Left ventricle myocardium inferior (tissue), 1 donor: ENCODE results near the gene CREB5. TPM values are rescaled to one million over a fixed set of nuclear protein-coding genes. Genes with fewer than 3 reads are reported as not detected.
A peak's percentile ranks its signal among the peaks of the same experiment; 100 is the strongest.

Experiments used
- DNase-seq: peaks from one replicate; pipeline ENCODE4 v3.0.0-alpha.2; 2020
- H3K27ac ChIP-seq: fragments of 200-600 bp; replicated peaks from 2 replicates; pipeline ENCODE4 v1.8.0; 2021
- H3K27me3 ChIP-seq: fragments of 200-600 bp; 2 replicates; pipeline ENCODE4 v1.8.0; 2021; ENCODE audit warnings: low read depth
- H3K36me3 ChIP-seq: fragments of 200-600 bp; 2 replicates; pipeline ENCODE4 v1.8.0; 2021
- H3K4me1 ChIP-seq: fragments of 200-600 bp; 2 replicates; pipeline ENCODE4 v1.8.0; 2021
- H3K4me3 ChIP-seq: fragments of 200-600 bp; 2 replicates; pipeline ENCODE4 v1.8.0; 2021; ENCODE audit warnings: mild to moderate bottlenecking, moderate library complexity
- H3K9me3 ChIP-seq: fragments of 200-600 bp; replicated peaks from 2 replicates; pipeline ENCODE4 v1.8.0; 2021
- CTCF ChIP-seq: fragments of 200-600 bp; IDR thresholded peaks from 2 replicates; pipeline ENCODE4 v1.8.0; 2021; ENCODE audit warnings: antibody characterized with exemption, mild to moderate bottlenecking, borderline replicate concordance
- intact Hi-C: fragments of 100-400 bp; cut with micrococcal nuclease; formaldehyde crosslinking; loops from one replicate; pipeline ENCODE4 v1.11.0; 2022
- total RNA-seq: library from RNA; stranded (reverse); fragmentation: NEBNext Ultra II Directional; extraction: Animal tissue kit (Norgen Biotek cat#: 25700); gene quantifications from one replicate; pipeline ENCODE4 v1.2.1, GENCODE V29; 2021
- donor health status: DM: no; HTN: yes; CAD: no; lungs with severe emphysema.

The CREB5 gene
- total RNA-seq, 1 donor from 2014 or later = 9.8 TPM

GRCh38 chr7:28626221-28626620 lies 213.9 kb downstream of the CREB5 start:
- H3K9me3 ChIP-seq = no peaks in the 10 kb centered on the region
- intact Hi-C loops = loop anchor here (5.0 kb wide), 1 partner anchor 234 kb away; no protein-coding TSS in a partner anchor
- H3K4me3 ChIP-seq = no peak overlapping the region
- H3K36me3 ChIP-seq = no peaks in the 10 kb centered on the region
- peaks cover 80% of the 10 kb centered on the region for H3K4me1 ChIP-seq
- no peaks in the 10 kb centered on the region for H3K27me3 ChIP-seq
- no peak for TF ChIP-seq CTCF
- DNase-seq = no peak
- H3K27ac ChIP-seq = peak overlapping the region; percentile 37

- H3K9me3 ChIP-seq = no peaks in the 10 kb centered on the region
- H3K36me3 ChIP-seq = no peaks in the 10 kb centered on the region
- no peak for DNase-seq
- TF ChIP-seq CTCF = peak; percentile 78
- peaks cover 76% of the 10 kb centered on the region for H3K4me1 ChIP-seq
- H3K4me3 ChIP-seq = no peak overlapping the region
- peak overlapping the region; percentile 37 for H3K27ac ChIP-seq
- H3K27me3 ChIP-seq = no peaks in the 10 kb centered on the region
- intact Hi-C loops = loop anchor here (5.0 kb wide), 1 partner anchor 234 kb away; no protein-coding TSS in a partner anchor
Measured at GRCh38 chr7:28626624-28627262, 214.4 kb downstream of the CREB5 start.

GRCh38 chr7:28627263-28627653 lies 214.9 kb downstream of the CREB5 start:
- Histone ChIP-seq H3K36me3 (no peaks in the 10 kb centered on the region), H3K4me3 (no peak overlapping the region), H3K9me3 (no peaks in the 10 kb centered on the region), H3K27me3 (no peaks in the 10 kb centered on the region), H3K27ac (peak overlapping the region; percentile 37), H3K4me1 (peaks cover 79% of the 10 kb centered on the region)
- TF ChIP-seq CTCF = no peak
- DNase-seq = no peak
- intact Hi-C loops = loop anchor here (5.0 kb wide), 1 partner anchor 235 kb away; no protein-coding TSS in a partner anchor

- Histone ChIP-seq H3K4me3 (no peak overlapping the region), H3K4me1 (peaks cover 72% of the 10 kb centered on the region), H3K36me3 (no peaks in the 10 kb centered on the region), H3K9me3 (no peaks in the 10 kb centered on the region), H3K27ac (peak overlapping the region; percentile 32), H3K27me3 (no peaks in the 10 kb centered on the region)
- no peak for DNase-seq
- TF ChIP-seq CTCF = no peak
- intact Hi-C loops = loop anchor here (5.0 kb wide), 1 partner anchor 236 kb away; no protein-coding TSS in a partner anchor
Measured at GRCh38 chr7:28627896-28628295, 215.6 kb downstream of the CREB5 start.

- peaks cover 61% of the 10 kb centered on the region for H3K4me1 ChIP-seq
- H3K9me3 ChIP-seq = no peaks in the 10 kb centered on the region
- H3K27me3 ChIP-seq = no peaks in the 10 kb centered on the region
- DNase-seq = peak; percentile 44
- no peaks in the 10 kb centered on the region for H3K36me3 ChIP-seq
- intact Hi-C loops = loop anchor here (5.0 kb wide), 1 partner anchor 237 kb away; no protein-coding TSS in a partner anchor
- no peak overlapping the region for H3K4me3 ChIP-seq
- no peak for TF ChIP-seq CTCF
- peak overlapping the region; percentile 3 for H3K27ac ChIP-seq
Measured at GRCh38 chr7:28629216-28629842, 217.0 kb downstream of the CREB5 start.
